Endometrial microvascular endothelial cells (primary cell): Measurements from ENCODE around the gene TXNL4A. TPM values are rescaled to one million over a fixed set of nuclear protein-coding genes. Genes with fewer than 3 reads are reported as not detected.
"Not testable (repeated sequence)": the region's sequence is repeated elsewhere in the genome, so short reads cannot be mapped to it uniquely, and the experiment has no call there.

Experiments
- in situ Hi-C: cut with HindIII; loops from 2 replicates; pipeline ENCODE4 v1.10.0; 2017; ENCODE audit warnings: low sequenced_read_pairs, low pct_unique_long_range_greater_than_20kb; ENCODE audit errors: inconsistent ontology term
- total RNA-seq: library from RNA; depleted of rRNA; stranded (reverse); fragments of >200 nt; gene quantifications from one replicate; pipeline ENCODE4 v1.2.3, GENCODE V29; 2015; ENCODE audit errors: inconsistent ontology term

TXNL4A gene, protein sequence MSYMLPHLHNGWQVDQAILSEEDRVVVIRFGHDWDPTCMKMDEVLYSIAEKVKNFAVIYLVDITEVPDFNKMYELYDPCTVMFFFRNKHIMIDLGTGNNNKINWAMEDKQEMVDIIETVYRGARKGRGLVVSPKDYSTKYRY
- 59.3 TPM for total RNA-seq

DNA sequence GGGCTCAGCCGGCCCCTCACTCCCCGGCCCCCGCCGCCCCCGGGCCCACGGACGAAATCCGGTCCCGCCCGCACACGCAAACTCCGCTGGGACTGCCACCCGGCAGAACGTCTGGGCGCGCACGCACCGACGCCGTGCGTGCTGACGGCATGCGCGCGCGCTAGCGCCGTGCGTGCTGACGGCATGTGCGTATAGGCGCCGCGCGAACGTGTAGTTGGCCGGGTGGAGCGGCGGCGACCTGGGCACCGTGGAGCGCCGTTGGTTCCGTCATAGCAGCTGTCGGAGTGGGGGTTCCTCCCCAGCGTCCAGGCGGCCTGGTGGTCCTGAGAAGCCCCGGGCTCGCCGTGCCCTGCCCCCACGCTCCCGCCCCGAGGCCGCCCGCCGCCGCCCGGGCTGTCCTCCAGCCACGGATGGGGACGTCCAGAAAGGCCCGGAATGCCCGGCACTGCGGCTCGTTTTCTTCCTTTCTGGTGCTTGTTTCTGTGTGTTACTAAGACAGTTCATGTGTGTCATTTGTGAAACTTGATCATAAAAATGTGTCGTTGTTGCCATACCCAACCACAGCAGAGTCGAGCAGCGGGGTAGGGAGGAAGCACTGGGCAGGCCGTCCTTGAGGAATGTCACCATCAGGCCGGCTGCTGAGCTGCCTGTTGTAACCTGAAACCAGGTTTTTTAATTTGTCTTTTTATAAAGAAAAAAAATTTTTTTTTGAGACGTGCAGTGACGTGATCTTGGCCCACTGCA is at the start of gene TXNL4A:
Gene TXNL4A, minus strand, starts transcription at position 113 of the 744 bp plus-strand sequence. CDS start 171 bp downstream, outside the sequence.
- in situ Hi-C loops: no loop called here

- in situ Hi-C loops: no loop called here
Observed at GRCh38 chr18:80037300-80037699, 48.9 kb upstream of the TXNL4A start.

DNA sequence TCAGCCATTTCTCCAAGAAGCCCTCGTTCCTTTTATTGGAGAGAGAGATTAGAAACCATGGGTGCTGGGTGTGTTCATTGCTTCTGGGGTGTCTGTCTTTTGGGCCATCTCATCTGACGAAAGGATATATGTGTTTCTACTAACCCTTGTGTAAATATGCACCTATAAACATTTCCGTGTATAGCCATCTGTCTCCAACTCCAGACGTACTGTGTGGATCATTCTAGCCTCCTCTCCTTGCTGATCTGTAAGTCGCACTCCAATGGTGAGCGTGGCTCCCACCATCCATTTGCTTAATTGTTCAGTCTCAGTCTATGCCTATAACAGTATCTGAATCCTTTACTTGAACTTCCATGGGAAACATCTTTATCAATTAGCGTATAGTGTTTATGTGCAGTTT is 47.6 kb upstream of the TXNL4A start:
- in situ Hi-C loops: no loop called here

DNA sequence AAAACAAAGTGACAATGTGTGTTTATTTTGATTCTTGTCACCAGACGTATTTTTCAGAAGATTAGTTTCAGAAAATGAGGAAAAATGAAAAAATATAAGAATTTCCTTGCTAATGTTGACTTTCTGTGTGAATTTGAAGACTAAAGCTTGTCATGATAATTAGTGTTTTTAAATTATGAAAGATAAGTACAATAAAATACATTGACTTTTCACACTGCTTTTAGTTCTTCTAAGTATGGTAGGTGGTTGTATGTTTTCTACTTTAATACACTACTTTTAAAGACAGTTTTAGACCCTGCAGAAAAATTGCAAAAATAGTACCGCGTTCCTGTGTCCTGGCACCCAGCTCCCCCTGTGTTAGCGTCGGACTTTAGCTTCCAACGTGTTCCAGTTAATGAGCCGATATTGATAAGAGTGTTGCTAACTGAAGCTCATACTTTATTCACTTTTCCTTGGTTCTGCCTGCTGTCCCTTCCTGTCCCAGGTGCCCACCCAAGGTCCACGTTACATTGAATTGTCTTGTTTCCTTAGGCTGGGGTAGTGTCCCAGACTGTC is 46.6 kb upstream of the TXNL4A start:
- in situ Hi-C loops: no loop called here

DNA sequence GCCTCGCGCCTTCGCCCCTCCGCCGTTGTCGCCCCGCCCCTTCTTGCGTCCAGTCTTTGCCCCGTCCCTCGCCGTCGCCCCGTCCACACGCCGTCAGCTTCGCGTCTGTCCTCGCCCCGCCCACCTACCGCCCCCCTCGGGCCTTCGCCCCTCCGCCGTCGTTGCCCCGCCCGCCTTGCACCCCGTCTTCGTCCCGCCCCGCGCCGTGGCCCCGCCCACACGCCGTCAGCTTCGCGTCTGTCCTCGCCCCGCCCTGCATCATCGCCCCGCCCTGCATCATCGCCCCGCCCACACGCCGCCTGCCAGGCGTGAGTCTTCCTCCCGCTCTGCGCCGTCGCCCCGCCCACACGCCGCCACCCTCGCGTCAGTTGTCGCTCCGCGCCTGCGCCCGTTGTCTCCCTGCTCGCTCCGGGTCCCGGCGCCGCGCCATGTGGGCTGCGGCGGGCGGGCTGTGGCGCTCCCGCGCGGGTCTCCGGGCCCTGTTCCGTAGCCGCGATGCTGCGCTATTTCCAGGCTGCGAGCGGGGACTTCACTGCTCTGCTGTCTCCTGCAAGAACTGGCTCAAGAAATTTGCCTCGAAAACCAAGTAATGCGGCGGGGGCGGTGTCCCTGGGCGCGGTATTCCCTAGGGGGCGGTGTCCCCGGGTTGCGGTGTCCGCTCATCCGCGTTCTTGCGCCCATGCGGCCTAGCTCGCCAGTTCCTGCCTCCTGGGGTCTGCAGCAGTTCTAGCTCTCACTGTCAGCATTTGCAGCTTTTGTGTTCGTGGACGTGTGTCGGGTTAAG is 45.9 kb upstream of the TXNL4A start, which contains the start of gene RBFA:
Gene RBFA, plus strand, starts transcription at position 367 of the 784 bp plus-strand sequence. Its CDS starts 62 bp downstream, at position 429.
- in situ Hi-C loops: no loop called here

GRCh38 chr18:80033181-80034067 is 45.1 kb upstream of the TXNL4A start:
- in situ Hi-C loops: no loop called here

- in situ Hi-C loops: no loop called here
Observed at GRCh38 chr18:80029690-80030089, 41.3 kb upstream of the TXNL4A start.

DNA sequence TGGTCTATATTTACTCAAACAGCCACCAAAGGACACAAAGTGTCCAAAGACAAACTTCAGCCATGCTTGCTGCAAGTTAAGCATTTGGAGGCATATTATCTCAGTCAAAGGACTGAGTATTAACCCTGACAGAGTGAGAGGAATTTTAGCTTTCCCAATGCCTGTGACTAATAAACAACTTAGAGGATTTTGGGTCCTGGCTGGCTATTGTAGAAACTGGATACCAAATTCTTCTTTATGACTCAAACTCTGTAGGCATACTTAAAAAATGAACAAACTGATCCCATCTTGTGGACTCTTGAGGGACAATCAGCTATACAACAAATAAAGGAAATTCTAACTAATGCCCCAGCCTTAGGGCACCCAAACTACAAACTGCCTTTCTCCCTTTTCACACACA is 39.4 kb upstream of the TXNL4A start:
- in situ Hi-C loops: not testable (repeated sequence)

DNA sequence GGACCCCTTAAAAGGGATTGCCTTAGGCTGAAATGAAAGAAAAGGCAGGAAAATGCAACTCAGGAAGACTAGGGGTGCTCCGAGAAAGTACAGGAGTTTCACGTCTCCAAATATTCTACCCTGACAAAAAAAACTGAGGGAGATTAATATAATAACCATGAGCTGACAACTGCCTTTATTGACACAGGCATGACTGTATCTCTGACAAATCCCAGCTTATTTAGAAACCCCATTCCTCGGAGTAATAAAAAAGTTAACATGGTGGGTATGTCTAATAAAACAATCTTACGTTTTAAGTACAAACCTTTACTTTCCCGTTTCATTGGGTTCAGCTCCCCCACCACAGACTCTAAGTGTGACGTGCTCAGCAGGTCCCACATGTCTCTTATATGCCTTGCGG is 38.0 kb upstream of the TXNL4A start:
- in situ Hi-C loops: no loop called here

DNA sequence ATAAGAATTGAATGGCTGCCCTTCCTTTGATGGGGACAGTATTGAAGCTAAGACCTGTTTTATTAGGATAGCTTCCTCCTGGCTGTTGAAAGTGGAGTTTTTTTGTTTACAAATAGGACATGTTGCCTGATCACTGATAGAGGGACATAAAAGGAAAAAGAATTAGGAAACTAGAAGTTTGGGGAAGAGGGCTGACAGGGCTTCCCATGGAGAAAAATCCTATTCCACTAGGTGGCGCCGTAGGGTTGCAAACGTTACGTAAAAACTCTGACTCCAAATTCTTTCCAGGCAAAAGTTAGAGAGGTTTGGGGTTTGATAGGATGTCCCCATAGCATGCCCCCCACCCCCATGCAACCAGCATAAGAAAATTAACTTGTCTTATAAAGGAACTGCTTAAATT is 34.8 kb upstream of the TXNL4A start:
- in situ Hi-C loops: no loop called here

- in situ Hi-C loops: no loop called here
Observed at GRCh38 chr18:80022613-80023012, 34.2 kb upstream of the TXNL4A start.

DNA sequence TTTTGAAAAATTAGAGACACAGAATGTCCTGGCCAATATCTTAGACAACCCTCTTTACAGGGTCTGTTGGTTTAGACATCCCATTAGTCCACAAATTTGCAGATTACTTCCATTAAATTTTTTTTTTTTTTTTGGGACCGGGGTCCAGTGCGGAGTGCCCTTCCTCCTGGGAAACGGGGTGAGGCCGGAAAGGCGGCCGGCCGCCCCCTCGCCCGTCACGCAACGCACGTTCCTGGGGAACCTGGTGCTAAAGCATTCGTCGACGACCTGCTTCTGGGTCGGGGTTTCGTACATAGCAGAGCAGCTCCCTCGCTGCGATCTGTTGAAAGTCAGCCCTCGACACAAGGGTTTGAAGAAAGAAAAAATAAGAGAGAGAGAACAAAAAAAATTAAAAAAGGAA is 24.4 kb upstream of the TXNL4A start:
- in situ Hi-C loops: no loop called here

DNA sequence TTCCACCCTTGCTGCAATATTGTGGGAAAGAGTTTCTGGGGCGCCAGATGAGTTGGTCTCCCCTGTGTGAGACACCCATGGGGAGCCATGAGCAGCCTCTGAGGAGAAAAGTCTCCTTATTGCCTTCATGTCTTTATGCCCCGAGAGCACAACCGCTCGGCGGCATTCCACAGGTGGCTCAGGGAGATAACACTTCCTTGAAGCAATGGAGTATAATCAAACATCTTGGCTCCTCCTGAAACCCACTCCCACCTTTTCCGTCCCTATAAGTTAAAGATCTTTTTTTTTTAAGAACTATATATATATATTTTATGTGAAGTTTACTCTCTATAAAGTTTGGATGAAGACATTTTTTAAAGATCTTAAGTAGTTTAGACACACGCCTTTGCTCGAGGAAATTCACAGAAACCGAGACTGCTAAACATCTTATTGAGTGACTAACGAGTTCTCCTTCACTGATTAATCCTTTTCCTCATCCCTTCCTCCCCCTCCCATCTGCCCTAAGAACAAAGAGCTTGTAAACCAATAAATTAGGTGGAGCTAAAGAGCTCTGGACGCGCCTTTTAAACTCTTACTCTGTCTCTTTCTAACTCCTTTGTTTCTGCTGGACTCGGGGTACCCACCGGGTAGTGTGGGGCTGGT is 23.3 kb upstream of the TXNL4A start:
- in situ Hi-C loops: not testable (repeated sequence)

DNA sequence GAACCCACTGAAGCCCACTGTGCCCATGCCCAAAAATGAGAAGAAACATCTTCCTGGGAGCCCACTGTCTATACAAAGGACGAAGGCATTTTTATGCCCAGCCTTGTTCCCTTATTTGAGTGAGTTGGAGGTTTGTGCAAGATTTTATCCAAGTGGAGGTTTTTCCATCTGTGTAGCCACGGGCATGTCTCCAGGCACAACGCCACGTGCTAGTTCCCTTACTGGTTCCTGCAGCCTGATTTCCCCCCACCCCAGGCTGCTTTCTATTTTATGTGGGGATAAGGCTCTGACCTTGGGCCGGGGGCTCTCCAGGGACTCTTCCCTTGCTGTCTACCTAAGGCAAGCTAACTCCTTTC is 22.2 kb upstream of the TXNL4A start:
- in situ Hi-C loops: no loop called here

- in situ Hi-C loops: no loop called here
Observed at GRCh38 chr18:80009661-80010550, 21.5 kb upstream of the TXNL4A start.

DNA sequence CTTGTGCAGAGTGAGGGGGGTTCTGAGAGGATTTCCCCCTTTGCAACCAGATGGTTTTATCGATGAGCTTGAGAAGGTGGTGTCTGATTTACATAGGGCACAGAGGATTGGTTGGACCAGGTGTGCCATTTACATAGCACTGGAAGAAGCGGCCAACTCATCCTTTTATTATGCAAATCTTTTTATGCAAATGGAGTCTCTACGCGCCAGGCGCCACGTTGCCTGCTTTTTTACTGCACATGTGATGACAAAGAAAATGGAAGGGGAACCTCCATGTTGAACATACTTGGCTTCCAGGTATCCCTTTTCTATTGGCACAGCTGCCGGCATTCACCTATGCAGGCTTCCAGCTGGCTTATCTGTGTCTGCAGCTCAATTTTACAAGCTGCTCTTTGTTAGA is 18.4 kb upstream of the TXNL4A start:
- in situ Hi-C loops: no loop called here

DNA sequence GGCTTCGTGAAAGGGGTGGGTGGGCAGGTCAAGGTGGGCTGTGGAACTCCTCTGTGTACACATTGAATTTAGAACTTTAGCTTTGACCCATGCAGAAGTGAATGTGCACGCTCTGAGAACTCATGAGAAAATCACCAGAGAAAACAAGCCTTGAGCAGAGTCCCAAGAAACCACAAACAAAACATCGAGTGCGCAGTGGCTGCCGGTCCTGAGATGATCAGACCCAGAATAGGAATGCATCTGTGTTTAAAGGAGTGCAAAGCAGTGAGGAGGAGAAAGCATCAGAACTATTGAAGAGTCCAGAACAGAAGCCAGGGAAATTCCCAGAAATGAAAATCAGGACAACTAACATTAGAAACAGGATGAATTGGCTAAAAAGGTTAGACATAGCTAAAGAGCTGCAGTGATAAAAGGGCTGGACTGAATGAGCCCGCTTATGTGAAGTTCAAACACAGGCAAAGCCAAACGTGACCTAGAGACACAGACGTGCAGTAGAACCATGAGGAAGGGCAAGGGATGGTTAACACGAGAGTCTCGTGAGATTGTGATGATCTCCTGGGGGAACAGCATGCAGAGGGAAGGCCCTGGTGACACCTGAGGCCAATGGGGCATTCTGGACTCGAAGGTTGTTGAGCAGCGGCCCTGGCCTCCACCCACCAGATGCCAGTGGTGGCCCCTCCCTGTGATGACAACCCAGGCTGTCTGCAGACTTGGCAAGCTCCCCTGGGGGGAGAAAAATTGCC is 16.4 kb upstream of the TXNL4A start:
- in situ Hi-C loops: no loop called here
